KMS-11 (cell line): Measurements from ENCODE around the gene AP1M2.

Source experiments
- H2AFZ ChIP-seq: fragments of 200-600 bp; sonication (generic); 2 replicates; pipeline ENCODE4 v1.6.1; 2016; ENCODE audit warnings: antibody characterized with exemption, mixed run types, low read depth
- H3K27ac ChIP-seq: fragments of 200-600 bp; sonication (generic); 2 replicates; pipeline ENCODE4 v1.6.1; 2016; ENCODE audit warnings: mild to moderate bottlenecking, mixed run types
- H3K27me3 ChIP-seq: fragments of 200-600 bp; sonication (generic); 2 replicates; pipeline ENCODE4 v1.6.1; 2017; ENCODE audit warnings: mild to moderate bottlenecking, low read depth, mixed run types, moderate library complexity; ENCODE audit not compliant: insufficient read depth
- H3K36me3 ChIP-seq: fragments of 200-600 bp; sonication (generic); 2 replicates; pipeline ENCODE4 v1.6.1; 2017; ENCODE audit warnings: mild to moderate bottlenecking, mixed run types; ENCODE audit not compliant: insufficient read depth
- H3K4me1 ChIP-seq: fragments of 200-600 bp; sonication (generic); 2 replicates; pipeline ENCODE4 v1.6.1; 2016; ENCODE audit warnings: mild to moderate bottlenecking, low read depth, mixed run types; ENCODE audit not compliant: poor library complexity, severe bottlenecking
- H3K4me2 ChIP-seq: fragments of 200-600 bp; sonication (generic); 2 replicates; pipeline ENCODE4 v1.7.0; 2016; ENCODE audit warnings: mild to moderate bottlenecking, mixed run types
- H3K4me3 ChIP-seq: fragments of 200-600 bp; sonication (generic); IDR thresholded peaks from 2 replicates; pipeline ENCODE4 v1.6.1; 2017; ENCODE audit warnings: low read depth, low read length, mixed read lengths; ENCODE audit not compliant: insufficient read depth
- H3K79me2 ChIP-seq: fragments of 200-600 bp; sonication (generic); 2 replicates; pipeline ENCODE4 v1.6.1; 2016; ENCODE audit warnings: low read depth, mixed run types; ENCODE audit not compliant: insufficient read depth
- H3K9ac ChIP-seq: fragments of 200-600 bp; sonication (generic); 2 replicates; pipeline ENCODE4 v1.6.1; 2016; ENCODE audit warnings: mild to moderate bottlenecking, mixed run types
- H4K20me1 ChIP-seq: fragments of 200-600 bp; sonication (generic); 2 replicates; pipeline ENCODE4 v1.6.1; 2016; ENCODE audit warnings: mild to moderate bottlenecking, mixed run types; ENCODE audit not compliant: insufficient read depth
- TF ChIP-seq, protein P1 (sequence below): fragments of 200-600 bp; sonication (generic); conservative IDR thresholded peaks from 2 replicates; pipeline ENCODE4 v1.6.1; 2017; ENCODE audit warnings: low read depth, mild to moderate bottlenecking, antibody characterized with exemption, low read length, moderate library complexity, mixed read lengths

The AP1M2 gene

DNA sequence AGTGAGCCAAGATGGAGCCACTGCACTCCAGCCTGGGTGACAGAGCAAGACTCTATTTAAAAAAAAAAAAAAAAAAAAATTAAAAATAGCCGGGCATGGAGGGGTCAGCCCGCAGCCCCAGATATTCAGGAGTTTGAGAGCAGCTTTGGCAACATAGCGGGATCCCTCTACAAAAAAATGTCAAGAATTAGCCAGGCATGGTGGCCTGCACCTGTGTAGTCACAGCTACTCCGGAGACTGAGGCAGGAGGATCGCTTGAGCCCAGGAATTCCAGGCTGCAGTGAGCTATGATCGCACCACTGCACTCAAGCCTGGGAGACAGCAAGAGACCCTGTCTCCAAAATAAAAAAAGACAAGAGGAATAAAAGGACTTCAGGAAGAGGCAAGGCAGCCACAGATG, 716 bp downstream of the AP1M2 start:
- no peaks in the 10 kb centered on the region for H3K36me3 ChIP-seq
- H2AFZ ChIP-seq, result no peak overlapping the region
- no peaks in the 10 kb centered on the region for H3K79me2 ChIP-seq
- H3K27ac ChIP-seq, result no peak overlapping the region
- TF ChIP-seq, protein P1, sequence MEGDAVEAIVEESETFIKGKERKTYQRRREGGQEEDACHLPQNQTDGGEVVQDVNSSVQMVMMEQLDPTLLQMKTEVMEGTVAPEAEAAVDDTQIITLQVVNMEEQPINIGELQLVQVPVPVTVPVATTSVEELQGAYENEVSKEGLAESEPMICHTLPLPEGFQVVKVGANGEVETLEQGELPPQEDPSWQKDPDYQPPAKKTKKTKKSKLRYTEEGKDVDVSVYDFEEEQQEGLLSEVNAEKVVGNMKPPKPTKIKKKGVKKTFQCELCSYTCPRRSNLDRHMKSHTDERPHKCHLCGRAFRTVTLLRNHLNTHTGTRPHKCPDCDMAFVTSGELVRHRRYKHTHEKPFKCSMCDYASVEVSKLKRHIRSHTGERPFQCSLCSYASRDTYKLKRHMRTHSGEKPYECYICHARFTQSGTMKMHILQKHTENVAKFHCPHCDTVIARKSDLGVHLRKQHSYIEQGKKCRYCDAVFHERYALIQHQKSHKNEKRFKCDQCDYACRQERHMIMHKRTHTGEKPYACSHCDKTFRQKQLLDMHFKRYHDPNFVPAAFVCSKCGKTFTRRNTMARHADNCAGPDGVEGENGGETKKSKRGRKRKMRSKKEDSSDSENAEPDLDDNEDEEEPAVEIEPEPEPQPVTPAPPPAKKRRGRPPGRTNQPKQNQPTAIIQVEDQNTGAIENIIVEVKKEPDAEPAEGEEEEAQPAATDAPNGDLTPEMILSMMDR, result no peak
- no peaks in the 10 kb centered on the region for H4K20me1 ChIP-seq
- no peak overlapping the region for H3K4me2 ChIP-seq
- H3K4me3 ChIP-seq, result no peak overlapping the region
- H3K9ac ChIP-seq, result no peak overlapping the region
- no peaks in the 10 kb centered on the region for H3K4me1 ChIP-seq
- peaks cover 21% of the 10 kb centered on the region for H3K27me3 ChIP-seq

DNA sequence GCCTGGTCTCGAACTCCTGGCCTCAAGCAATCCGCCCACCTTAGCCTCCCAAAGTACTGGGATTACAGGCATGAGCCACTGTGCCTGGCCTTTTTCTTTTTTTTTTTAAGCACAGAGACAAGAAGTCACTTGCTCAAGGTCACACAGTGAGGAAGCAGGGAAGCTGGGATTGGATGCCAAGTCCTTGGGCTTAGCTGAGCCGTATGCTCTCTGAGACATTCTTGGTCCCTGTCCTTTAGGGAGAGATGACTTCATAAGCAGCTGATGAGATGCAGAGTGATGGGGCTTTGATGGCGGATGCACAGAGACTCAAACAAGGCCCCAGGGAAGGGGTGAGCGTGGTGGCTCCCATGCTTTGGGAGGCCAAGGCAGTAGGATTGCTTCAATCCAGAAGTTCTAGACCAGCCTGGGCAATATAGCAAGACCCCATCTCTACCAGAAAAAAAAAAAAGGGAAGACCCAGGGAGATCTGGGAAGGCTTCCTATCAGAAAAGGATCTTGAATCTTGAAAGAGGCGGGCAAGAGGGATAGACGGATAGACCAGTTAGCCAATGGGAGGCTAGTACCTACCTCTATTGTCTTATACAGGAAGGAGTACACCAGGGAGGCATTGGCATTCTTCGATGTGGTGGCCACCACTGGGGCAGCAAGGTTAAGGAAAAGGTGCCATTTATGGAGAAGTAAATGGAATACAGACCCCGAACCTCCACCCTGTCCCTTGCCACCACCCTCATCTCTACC, 3.9 kb downstream of the AP1M2 start:
- H3K79me2 ChIP-seq, result no peaks in the 10 kb centered on the region
- TF ChIP-seq, protein P1, result no peak
- no peaks in the 10 kb centered on the region for H3K4me1 ChIP-seq
- H3K9ac ChIP-seq, result no peak overlapping the region
- no peak overlapping the region for H3K4me2 ChIP-seq
- H3K27me3 ChIP-seq, result peaks cover 21% of the 10 kb centered on the region
- H4K20me1 ChIP-seq, result no peaks in the 10 kb centered on the region
- no peaks in the 10 kb centered on the region for H3K36me3 ChIP-seq
- no peak overlapping the region for H2AFZ ChIP-seq
- no peak overlapping the region for H3K27ac ChIP-seq
- no peak overlapping the region for H3K4me3 ChIP-seq

DNA sequence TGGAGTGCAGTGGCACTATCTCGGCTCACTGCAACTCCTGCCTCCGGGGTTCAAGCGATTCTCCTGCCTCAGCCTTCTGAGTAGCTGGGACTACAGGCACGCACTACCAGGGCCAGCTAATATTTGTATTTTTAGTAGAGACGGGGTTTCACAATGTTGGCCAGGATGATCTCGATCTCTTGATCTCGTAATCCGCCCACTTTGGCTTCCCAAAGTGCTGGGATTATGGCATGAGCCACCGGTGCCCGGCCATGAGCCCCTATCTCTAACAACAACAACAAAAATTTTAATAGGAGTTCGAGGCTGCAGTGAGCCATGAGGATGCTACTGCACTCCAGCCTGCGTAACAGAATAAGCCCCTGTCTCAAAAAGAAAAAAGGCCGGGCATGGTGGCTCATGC, 5.0 kb downstream of the AP1M2 start:
- Histone ChIP-seq H3K27ac (no peak overlapping the region), H3K4me3 (no peak overlapping the region), H3K4me1 (no peaks in the 10 kb centered on the region), H3K36me3 (no peaks in the 10 kb centered on the region), H2AFZ (no peak overlapping the region), H3K4me2 (no peak overlapping the region), H3K27me3 (peaks cover 25% of the 10 kb centered on the region), H3K79me2 (no peaks in the 10 kb centered on the region), H3K9ac (no peak overlapping the region), H4K20me1 (no peaks in the 10 kb centered on the region)
- TF ChIP-seq, protein P1, result no peak

DNA sequence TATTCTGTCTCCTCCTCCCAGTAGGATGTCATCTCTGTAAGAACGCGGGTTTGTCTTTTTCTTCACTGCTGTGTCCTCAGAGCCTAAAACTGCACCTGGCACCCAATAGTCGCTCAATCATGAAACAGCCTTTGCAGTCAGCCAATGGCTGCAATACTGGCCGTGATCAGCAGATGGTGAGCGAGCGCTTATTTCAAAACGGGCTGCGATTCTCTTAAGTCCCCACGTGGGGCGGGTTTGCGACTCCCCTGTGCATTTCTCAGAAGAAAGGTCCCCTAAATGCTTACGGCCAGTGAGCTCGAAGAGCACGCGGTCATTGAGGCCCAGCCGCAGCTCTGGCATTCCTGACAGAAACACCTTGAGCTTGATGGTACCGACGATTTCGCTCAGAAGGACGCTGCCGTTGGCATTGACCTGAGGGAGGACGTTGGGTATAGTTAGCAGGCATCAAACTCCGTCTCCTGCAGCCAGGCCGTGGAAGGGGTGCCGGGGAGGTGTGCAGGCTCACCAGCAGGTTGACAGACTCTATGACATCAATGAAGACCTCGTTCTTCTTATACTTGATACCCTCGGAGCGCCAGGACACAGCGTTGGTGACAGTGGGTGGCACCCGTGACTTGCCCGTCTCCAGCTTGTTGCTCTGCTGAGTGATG, 6.0 kb downstream of the AP1M2 start:
- Histone ChIP-seq H3K4me3 (no peak overlapping the region), H2AFZ (peak overlapping the region; percentile 63), H3K27me3 (peaks cover 23% of the 10 kb centered on the region), H4K20me1 (no peaks in the 10 kb centered on the region), H3K9ac (no peak overlapping the region), H3K27ac (no peak overlapping the region), H3K36me3 (no peaks in the 10 kb centered on the region), H3K79me2 (no peaks in the 10 kb centered on the region), H3K4me2 (peak overlapping the region; percentile 18; the same call in 1 of the 2 replicates), H3K4me1 (no peaks in the 10 kb centered on the region)
- TF ChIP-seq, protein P1, result peak; percentile 91
